Breast epithelium (tissue), 4 donors: ENCODE results near the gene SLC6A14. TPM values are rescaled to one million over a fixed set of nuclear protein-coding genes. Genes with fewer than 3 reads are reported as not detected.

Source experiments
- DNase-seq, 2 donors: peaks; one replicate each; pipeline ENCODE4 v3.0.0-alpha.2; 2019; ENCODE audit warnings: low spot score in 2 of 2
- H3K27ac ChIP-seq, 2 donors: fragments of 200-600 bp; sonication (generic) in 1 of 2; one replicate each; pipeline ENCODE4 v1.5.1; 2016 to 2019; ENCODE audit warnings: mild to moderate bottlenecking in 1 of 2
- H3K27me3 ChIP-seq, 2 donors: fragments of 200-600 bp; sonication (generic) in 1 of 2; one replicate each; pipeline versions ENCODE4 v1.5.1 to v1.6.0; 2017 to 2019; ENCODE audit warnings: control low read depth in 1 of 2, mild to moderate bottlenecking in 1 of 2
- H3K36me3 ChIP-seq: fragments of 200-600 bp; one replicate; pipeline ENCODE4 v1.5.1; 2019
- H3K4me1 ChIP-seq, 2 donors: fragments of 200-600 bp; sonication (generic); one replicate each; pipeline ENCODE4 v1.5.1; 2016 to 2019; ENCODE audit warnings: control low read depth in 1 of 2
- H3K4me3 ChIP-seq, 3 donors: fragments of 200-600 bp; sonication (generic); 1 replicate in 2 of 3; 2 replicates in 1 of 3; pipeline ENCODE4 v1.5.1; 2016 to 2019; ENCODE audit warnings: mild to moderate bottlenecking in 3 of 3, moderate library complexity in 2 of 3
- H3K9me3 ChIP-seq, 2 donors: fragments of 200-600 bp; sonication (generic) in 1 of 2; one replicate each; pipeline ENCODE4 v1.5.1; 2016 to 2019; ENCODE audit warnings: control low read depth in 1 of 2
- POLR2A ChIP-seq: fragments of 450-650 bp; IDR thresholded peaks from one replicate; pipeline ENCODE4 v1.6.1; 2016; ENCODE audit warnings: antibody characterized with exemption, mild to moderate bottlenecking, moderate library complexity
- POLR2AphosphoS5 ChIP-seq, 3 donors: sonication (generic); formaldehyde crosslinking; IDR thresholded peaks; one replicate each; pipeline ENCODE4 v1.6.1; 2017; ENCODE audit warnings: antibody characterized with exemption in 3 of 3
- intact Hi-C: fragments of 100-400 bp; cut with DNase I; formaldehyde crosslinking; loops from one replicate; pipeline ENCODE4 v1.15.1; 2023; ENCODE audit warnings: low total_unique reads
- total RNA-seq, 3 donors: library from RNA; depleted of rRNA; stranded (reverse); fragments of >200 nt; gene quantifications; one replicate each; pipeline ENCODE4 v1.1.0, GENCODE V29; 2016
- TF ChIP-seq, protein P1 (sequence below), 3 donors: fragments of 450-650 bp; IDR thresholded peaks; one replicate each; pipeline ENCODE4 v1.5.1; 2016 to 2017; ENCODE audit warnings: antibody characterized with exemption in 3 of 3, mild to moderate bottlenecking in 3 of 3, moderate library complexity in 3 of 3

SLC6A14 gene, protein sequence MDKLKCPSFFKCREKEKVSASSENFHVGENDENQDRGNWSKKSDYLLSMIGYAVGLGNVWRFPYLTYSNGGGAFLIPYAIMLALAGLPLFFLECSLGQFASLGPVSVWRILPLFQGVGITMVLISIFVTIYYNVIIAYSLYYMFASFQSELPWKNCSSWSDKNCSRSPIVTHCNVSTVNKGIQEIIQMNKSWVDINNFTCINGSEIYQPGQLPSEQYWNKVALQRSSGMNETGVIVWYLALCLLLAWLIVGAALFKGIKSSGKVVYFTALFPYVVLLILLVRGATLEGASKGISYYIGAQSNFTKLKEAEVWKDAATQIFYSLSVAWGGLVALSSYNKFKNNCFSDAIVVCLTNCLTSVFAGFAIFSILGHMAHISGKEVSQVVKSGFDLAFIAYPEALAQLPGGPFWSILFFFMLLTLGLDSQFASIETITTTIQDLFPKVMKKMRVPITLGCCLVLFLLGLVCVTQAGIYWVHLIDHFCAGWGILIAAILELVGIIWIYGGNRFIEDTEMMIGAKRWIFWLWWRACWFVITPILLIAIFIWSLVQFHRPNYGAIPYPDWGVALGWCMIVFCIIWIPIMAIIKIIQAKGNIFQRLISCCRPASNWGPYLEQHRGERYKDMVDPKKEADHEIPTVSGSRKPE
- 10 to 100 TPM in 1 of 3 donors, 1 to 10 TPM in 1, not detected in 1; 6.2 to 17.9 TPM for total RNA-seq

DNA sequence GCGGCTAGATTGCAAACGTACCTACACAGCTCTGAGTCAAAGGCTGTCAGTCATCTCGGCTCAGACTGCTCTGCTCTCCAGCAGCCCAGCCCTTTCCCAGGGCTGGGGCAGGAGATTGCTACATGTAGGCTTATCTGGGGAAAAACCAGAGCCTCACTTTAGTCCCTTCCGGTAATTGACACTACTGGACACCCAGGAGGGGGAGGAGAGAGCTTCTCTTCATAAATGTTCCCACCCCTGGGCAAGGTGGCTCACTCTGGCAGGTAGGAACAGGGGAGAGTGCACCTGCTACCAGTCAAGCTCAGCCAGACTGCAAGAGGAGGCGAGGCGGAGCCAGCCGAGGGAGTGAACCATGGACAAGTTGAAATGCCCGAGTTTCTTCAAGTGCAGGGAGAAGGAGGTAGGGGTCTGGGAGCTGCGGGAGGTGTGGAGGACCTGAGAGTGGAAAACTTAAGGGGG is at the start of gene SLC6A14:
TSS of gene SLC6A14 (plus strand) at position 249 of the 459 bp plus-strand sequence. CDS start at position 353, 104 bp downstream.
- peak in 1 of 2 donors; percentile 29 for DNase-seq
- no peaks in the 10 kb centered on the region for H3K9me3 ChIP-seq
- peaks cover 0 to 4% of the 10 kb centered on the region in 2 donors for H3K27me3 ChIP-seq
- H3K36me3 ChIP-seq, result no peaks in the 10 kb centered on the region
- H3K4me3 ChIP-seq, result peak within 1 kb of the TSS in 2 of 3 donors; percentile 29 to 33
- intact Hi-C loops, result no loop called here
- peak within 1 kb of the TSS; percentile 53 to 74 for H3K27ac ChIP-seq
- TF ChIP-seq, protein P1, sequence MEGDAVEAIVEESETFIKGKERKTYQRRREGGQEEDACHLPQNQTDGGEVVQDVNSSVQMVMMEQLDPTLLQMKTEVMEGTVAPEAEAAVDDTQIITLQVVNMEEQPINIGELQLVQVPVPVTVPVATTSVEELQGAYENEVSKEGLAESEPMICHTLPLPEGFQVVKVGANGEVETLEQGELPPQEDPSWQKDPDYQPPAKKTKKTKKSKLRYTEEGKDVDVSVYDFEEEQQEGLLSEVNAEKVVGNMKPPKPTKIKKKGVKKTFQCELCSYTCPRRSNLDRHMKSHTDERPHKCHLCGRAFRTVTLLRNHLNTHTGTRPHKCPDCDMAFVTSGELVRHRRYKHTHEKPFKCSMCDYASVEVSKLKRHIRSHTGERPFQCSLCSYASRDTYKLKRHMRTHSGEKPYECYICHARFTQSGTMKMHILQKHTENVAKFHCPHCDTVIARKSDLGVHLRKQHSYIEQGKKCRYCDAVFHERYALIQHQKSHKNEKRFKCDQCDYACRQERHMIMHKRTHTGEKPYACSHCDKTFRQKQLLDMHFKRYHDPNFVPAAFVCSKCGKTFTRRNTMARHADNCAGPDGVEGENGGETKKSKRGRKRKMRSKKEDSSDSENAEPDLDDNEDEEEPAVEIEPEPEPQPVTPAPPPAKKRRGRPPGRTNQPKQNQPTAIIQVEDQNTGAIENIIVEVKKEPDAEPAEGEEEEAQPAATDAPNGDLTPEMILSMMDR (IDR thresholded peaks at IDR 0.05), result no peak
- no peak for TF ChIP-seq POLR2A
- TF ChIP-seq POLR2AphosphoS5 (IDR thresholded peaks at IDR 0.05), result no peak
- no peaks in the 10 kb centered on the region for H3K4me1 ChIP-seq

DNA sequence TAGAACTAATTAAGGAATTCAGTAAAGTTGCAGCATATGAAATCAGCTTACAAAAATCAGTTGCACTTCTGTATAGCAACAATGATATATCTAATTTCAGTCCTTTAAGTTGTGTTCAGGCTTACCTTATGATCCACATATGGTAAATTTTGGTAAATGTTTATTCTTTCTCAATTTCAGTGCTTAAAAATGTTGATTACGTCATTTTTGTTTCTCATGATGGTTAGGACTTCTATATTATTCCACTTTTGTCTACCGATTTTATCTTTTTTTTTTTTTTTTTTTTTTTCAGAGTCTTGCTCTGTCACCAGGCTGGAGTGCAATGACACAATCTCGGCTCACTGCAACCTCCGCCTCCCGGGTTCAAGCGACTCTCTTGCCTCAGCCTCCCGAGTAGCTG is 40.7 kb upstream of the SLC6A14 start:
- DNase-seq, result no peak
- H3K27ac ChIP-seq, result no peak overlapping the region
- H3K36me3 ChIP-seq, result no peaks in the 10 kb centered on the region
- no peaks in the 10 kb centered on the region for H3K27me3 ChIP-seq
- TF ChIP-seq POLR2AphosphoS5 (IDR thresholded peaks at IDR 0.05) (no peak), POLR2A (no peak)
- TF ChIP-seq, protein P1 (IDR thresholded peaks at IDR 0.05), result no peak
- H3K9me3 ChIP-seq, result peaks cover 0 to under 1% of the 10 kb centered on the region in 2 donors
- H3K4me3 ChIP-seq, result no peak overlapping the region
- H3K4me1 ChIP-seq, result no peaks in the 10 kb centered on the region
- intact Hi-C loops, result no loop called here

DNA sequence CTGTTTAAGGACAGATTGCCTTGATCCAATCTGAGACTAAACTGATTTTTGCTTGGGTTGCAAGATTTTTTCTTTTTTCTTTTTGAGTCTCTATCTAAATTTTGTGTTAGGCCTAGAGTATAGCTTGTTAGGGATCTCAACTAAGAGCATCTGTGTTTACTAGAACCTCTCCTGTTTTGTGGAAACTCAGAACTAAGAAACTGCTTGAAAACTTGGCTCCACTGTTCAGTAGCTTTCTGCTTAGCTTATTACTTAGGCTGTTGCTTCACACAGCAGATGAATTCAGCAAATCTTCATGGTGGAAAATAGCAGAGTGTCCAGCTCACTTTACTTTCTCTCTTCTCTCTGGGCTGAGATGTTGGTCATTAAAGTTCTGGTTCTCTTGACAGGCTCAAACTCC is 36.7 kb upstream of the SLC6A14 start:
- TF ChIP-seq, protein P1 (IDR thresholded peaks at IDR 0.05), result no peak
- TF ChIP-seq POLR2AphosphoS5 (IDR thresholded peaks at IDR 0.05) (no peak), POLR2A (no peak)
- H3K4me1 ChIP-seq, result no peaks in the 10 kb centered on the region
- H3K36me3 ChIP-seq, result no peaks in the 10 kb centered on the region
- H3K27me3 ChIP-seq, result peaks cover 0 to 18% of the 10 kb centered on the region in 2 donors
- no peak for DNase-seq
- H3K4me3 ChIP-seq, result no peak overlapping the region
- H3K9me3 ChIP-seq, result peaks cover 0 to 4% of the 10 kb centered on the region in 2 donors
- intact Hi-C loops, result no loop called here
- no peak overlapping the region for H3K27ac ChIP-seq

DNA sequence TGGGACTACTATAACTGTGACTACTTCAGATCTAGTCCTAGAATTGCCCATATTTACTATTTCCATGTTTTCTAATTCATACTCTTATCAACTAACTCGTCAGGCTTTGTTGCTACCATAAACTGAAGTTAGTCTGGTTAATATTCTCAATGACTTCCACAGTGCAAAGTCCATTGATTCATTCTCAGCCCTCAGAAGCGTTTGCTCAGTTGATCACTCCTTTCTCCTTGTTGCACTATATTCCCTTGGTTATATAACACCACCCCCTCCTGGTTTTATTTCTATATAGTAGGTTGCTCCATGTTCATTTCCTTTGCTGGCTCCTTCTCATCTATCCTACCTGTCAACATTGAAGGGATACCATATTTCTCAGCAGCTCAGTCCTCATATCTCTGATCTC is 27.2 kb upstream of the SLC6A14 start:
- no peak for DNase-seq
- Histone ChIP-seq H3K4me1 (no peaks in the 10 kb centered on the region), H3K36me3 (no peaks in the 10 kb centered on the region), H3K4me3 (no peak overlapping the region), H3K27me3 (peaks cover 0 to 15% of the 10 kb centered on the region in 2 donors), H3K27ac (no peak overlapping the region), H3K9me3 (no peaks in the 10 kb centered on the region)
- intact Hi-C loops, result no loop called here
- TF ChIP-seq POLR2A (no peak), POLR2AphosphoS5 (IDR thresholded peaks at IDR 0.05) (no peak)
- TF ChIP-seq, protein P1 (IDR thresholded peaks at IDR 0.05), result no peak

DNA sequence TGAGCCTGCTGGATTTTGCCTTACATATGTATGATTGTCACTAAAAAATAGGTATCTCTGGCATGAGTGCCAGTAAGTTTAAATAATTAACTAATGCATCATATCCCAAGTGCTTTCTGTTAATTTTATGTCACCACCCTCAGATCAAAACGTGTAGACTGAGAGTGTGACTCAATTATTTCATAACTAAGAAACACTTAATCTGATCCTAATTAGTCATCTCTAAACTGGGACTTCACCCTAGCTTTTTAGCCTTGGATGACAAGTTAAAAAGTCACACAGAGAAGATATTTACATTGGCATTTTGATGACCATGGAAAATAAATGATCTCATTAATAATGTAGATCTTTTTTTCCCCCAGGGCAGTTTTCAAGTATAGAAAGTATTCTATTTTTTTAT is 23.1 kb upstream of the SLC6A14 start:
- H3K36me3 ChIP-seq, result no peaks in the 10 kb centered on the region
- H3K4me1 ChIP-seq, result no peaks in the 10 kb centered on the region
- H3K4me3 ChIP-seq, result no peak overlapping the region
- intact Hi-C loops, result no loop called here
- H3K9me3 ChIP-seq, result no peaks in the 10 kb centered on the region
- peaks cover 0 to 6% of the 10 kb centered on the region in 2 donors for H3K27me3 ChIP-seq
- TF ChIP-seq, protein P1 (IDR thresholded peaks at IDR 0.05), result no peak
- no peak for TF ChIP-seq POLR2AphosphoS5 (IDR thresholded peaks at IDR 0.05)
- no peak for TF ChIP-seq POLR2A
- H3K27ac ChIP-seq, result no peak overlapping the region
- DNase-seq, result no peak
